T-helper 1 cell treated with Interleukin-12 subunit alpha and Interleukin-12 subunit beta and Interleukin-4 antibody, amounts not matched to agents 30 ng/mL and 1 ng/mL, for 36 hours (primary cell): Measurements from ENCODE around the gene SPNS3. TPM values are rescaled to one million over a fixed set of nuclear protein-coding genes. Genes with fewer than 3 reads are reported as not detected.

Source experiments
- intact Hi-C: fragments of 100-400 bp; cut with micrococcal nuclease; formaldehyde crosslinking; loops from one replicate; pipeline ENCODE4 v1.15.1; 2024
- total RNA-seq: library from RNA; stranded (reverse); gene quantifications from 2 replicates; pipeline ENCODE4 v1.2.3, GENCODE V29; 2022

The SPNS3 gene
- 5.3 and 6.6 TPM in 2 replicates for total RNA-seq

GRCh38 chr17:4433515-4434031, at the start of gene SPNS3:
SPNS3 (plus strand) TSS chr17:4433940; CDS start chr17:4433968, 28 bp downstream.
- intact Hi-C loops: no loop called here

GRCh38 chr17:4386406-4386805, 47.3 kb upstream of the SPNS3 start:
- intact Hi-C loops: no loop called here

- intact Hi-C loops: no loop called here
Observed at GRCh38 chr17:4387137-4387536, 46.6 kb upstream of the SPNS3 start.

GRCh38 chr17:4389079-4389478, 44.7 kb upstream of the SPNS3 start:
- intact Hi-C loops: no loop called here

GRCh38 chr17:4393806-4394205, 39.9 kb upstream of the SPNS3 start:
- intact Hi-C loops: no loop called here

GRCh38 chr17:4394208-4395110, 39.3 kb upstream of the SPNS3 start:
- intact Hi-C loops: no loop called here

GRCh38 chr17:4395111-4395478, 38.6 kb upstream of the SPNS3 start:
- intact Hi-C loops: no loop called here

- intact Hi-C loops: no loop called here
Observed at GRCh38 chr17:4397840-4398239, 35.9 kb upstream of the SPNS3 start.

GRCh38 chr17:4405038-4405669, 28.6 kb upstream of the SPNS3 start:
- intact Hi-C loops: no loop called here

GRCh38 chr17:4405699-4406098, 28.0 kb upstream of the SPNS3 start:
- intact Hi-C loops: no loop called here

GRCh38 chr17:4406386-4406785, 27.4 kb upstream of the SPNS3 start:
- intact Hi-C loops: no loop called here

- intact Hi-C loops: no loop called here
Observed at GRCh38 chr17:4407216-4407615, 26.5 kb upstream of the SPNS3 start.

- intact Hi-C loops: no loop called here
Observed at GRCh38 chr17:4407851-4408250, 25.9 kb upstream of the SPNS3 start.

GRCh38 chr17:4409659-4410058, 24.1 kb upstream of the SPNS3 start:
- intact Hi-C loops: loop anchor here (5.0 kb wide), 1 partner anchor 402 kb away; no protein-coding TSS in a partner anchor

- intact Hi-C loops: loop anchor here (5.0 kb wide), 1 partner anchor 404 kb away; no protein-coding TSS in a partner anchor
Observed at GRCh38 chr17:4411201-4411600, 22.5 kb upstream of the SPNS3 start.

- intact Hi-C loops: loop anchor here (1.0 to 5.0 kb wide), 6 partner anchors 47 to 406 kb away; partner anchors contain the start of gene UBE2G1
Observed at GRCh38 chr17:4412933-4413831, 20.6 kb upstream of the SPNS3 start.

GRCh38 chr17:4417129-4417667, 16.5 kb upstream of the SPNS3 start:
- intact Hi-C loops: no loop called here

GRCh38 chr17:4420692-4421131, 13.0 kb upstream of the SPNS3 start:
- intact Hi-C loops: loop anchor here (1.0 to 10.0 kb wide), 4 partner anchors 84 to 469 kb away; no protein-coding TSS in a partner anchor

GRCh38 chr17:4422864-4423263, 10.9 kb upstream of the SPNS3 start:
- intact Hi-C loops: loop anchor here (10.0 kb wide), 1 partner anchor 82 kb away; no protein-coding TSS in a partner anchor

- intact Hi-C loops: loop anchor here (10.0 kb wide), 1 partner anchor 79 kb away; no protein-coding TSS in a partner anchor
Observed at GRCh38 chr17:4425398-4425797, 8.3 kb upstream of the SPNS3 start.
